Measurements from ENCODE around the gene ZMIZ1.

ZMIZ1 gene

DNA sequence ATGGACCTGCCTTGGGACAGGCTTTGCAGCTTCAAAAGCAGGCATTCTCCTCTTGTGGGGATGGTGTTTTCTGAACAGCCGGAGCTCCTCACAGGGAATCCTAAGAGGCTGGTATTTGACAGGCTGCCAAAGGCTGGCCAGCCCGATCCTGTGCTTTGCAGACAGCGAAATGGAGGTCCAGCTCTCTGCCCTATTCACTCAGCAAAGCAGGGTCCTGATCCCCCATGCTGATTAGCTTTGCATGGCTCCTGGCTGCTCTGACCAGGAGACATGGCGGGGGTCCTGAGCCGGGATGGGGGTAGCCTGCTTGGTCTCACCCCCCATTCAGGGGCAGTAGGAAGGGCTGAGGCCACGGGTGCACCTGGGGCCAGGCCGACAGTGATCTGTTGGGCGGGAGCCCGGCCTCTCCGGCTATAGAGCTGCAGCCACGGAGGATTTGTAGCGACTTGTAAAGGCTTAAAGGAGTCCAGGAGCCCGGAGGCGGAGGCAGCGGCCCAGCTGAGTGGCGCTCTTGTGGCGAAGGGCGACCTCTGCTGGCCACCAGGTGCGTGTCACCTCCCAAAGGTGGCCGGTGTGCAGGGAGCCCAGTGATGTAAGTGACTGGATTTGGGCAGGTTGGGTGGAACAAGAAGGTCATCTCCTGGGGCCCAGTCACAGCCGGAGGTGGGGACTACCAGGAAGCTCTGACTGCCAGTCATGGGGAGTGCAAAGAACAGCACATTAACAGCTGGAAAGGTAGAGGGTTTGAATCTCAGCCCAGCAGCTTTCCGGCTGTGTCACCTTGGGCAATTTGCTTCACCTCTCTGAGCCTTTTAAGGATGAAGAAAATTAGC, 126.5 kb downstream of the ZMIZ1 start:
- DNase-seq, result peak; percentile 80

- DNase-seq, result peak; percentile 71
Observed at GRCh38 chr10:79196470-79197461, 128.0 kb downstream of the ZMIZ1 start.

- no peak for DNase-seq
Observed at GRCh38 chr10:79197558-79197957, 128.8 kb downstream of the ZMIZ1 start.

- no peak for DNase-seq
Observed at GRCh38 chr10:79200346-79200745, 131.6 kb downstream of the ZMIZ1 start.

DNA sequence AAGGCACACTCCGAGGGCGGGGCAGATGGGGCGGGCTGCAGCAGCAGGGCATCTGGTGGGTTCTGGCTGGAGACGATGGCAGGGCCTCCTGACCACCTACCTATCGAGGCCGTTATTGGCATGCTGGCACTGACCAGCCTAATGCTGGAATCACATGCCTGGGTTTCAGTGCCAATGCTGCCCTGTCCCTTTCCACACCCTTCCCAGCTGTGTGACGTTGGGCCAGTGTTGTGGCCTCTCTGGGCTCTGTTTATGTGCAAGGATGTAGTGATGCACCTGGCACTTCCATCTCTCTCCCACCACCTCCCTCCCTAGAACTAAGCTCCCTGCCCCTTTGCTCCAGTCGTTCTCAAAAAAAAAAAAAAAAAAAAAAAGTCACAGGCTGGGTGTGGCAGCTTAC, 132.9 kb downstream of the ZMIZ1 start:
- DNase-seq, result no peak

- DNase-seq, result peak; percentile 52
Observed at GRCh38 chr10:79202188-79203013, 133.6 kb downstream of the ZMIZ1 start.

DNA sequence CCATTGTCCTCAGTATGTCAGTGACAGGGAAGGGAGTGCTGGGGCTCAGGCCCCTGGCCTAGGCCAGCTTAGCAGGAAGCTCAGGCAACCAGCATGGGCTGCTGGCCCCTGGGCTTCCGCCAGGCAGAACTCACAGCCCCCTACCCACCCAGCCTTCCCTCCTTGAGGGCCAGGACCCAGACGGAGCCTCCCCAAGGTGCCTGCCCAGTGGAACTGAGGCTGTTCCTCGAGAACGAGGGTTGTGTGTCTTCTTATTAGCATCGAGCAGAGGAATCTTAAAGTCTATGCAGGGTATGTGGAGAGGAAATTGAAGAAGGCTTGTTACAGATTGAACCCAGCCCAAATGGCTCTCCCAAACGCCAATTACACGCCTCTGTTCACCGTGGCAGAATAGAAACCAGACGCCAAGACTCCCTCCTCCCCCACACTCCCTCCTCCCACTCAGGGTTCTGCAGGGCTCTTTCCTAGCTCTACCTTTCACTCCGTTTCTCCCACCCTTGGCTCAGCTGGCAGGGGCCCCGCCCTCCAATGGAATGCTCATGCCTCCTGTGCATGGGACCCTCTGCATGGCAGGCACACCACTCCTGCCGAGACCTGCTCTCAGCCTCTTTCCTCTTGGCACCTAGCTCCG, 134.4 kb downstream of the ZMIZ1 start:
- no peak for DNase-seq

DNA sequence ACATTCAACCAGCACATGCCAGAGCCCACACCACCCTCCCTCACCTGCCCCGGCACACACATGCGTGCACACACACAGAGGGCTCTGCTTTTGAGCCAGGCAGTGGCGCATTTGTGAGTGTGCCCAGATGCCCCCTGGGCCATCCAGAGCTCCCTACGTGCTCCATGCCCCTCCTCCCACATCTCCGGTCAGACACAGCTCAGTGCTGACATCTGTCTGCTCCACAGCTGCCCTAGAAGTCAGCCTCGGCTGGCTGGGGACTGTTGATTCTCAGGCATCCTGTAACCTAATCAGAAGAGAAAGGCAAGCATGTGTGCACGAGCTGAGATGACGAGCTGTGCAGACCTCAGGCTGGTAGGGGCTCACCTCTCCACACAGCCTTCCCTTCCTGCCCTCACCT, 135.1 kb downstream of the ZMIZ1 start:
- no peak for DNase-seq

DNA sequence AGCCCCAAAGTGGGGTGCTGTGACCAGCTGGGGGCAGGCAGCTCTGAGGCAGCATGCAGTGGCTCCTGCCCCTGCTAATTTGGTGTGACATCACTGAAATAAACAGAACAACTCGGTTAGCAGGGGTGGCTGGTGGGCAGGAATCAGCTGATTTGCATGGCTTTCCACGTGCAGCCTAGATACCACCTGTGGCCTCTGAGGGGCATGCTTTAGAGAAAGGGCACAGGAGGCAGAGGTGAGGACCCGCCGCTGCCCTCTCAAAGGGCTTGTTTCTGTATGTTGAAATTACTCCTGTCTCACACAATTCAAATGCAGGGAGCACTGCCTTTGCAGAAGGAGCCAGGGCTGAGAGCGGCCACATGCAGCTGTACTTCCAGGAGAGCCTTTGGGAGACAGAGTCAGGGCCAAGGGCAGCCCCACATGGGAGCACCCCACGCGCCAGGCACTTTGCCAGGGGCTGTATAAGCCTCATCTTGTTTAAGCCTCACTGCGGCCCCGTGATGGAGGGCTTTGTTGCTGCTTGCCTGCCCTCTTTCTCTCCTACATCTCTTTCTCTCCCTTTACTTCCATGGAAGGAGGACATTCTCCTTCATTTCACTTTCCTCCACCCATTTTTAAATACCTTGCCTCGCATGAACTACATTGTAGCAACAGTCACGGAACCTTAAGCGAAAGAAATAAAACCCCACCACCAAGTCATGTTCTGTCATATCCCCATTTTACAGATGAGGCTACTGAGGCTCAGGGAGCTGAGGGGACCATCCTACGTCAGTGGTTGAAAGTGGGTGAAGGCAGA, 137.7 kb downstream of the ZMIZ1 start:
- no peak for DNase-seq

GRCh38 chr10:79207096-79207357, 138.3 kb downstream of the ZMIZ1 start:
- DNase-seq, result no peak

GRCh38 chr10:79207726-79208125, 139.0 kb downstream of the ZMIZ1 start:
- no peak for DNase-seq

DNA sequence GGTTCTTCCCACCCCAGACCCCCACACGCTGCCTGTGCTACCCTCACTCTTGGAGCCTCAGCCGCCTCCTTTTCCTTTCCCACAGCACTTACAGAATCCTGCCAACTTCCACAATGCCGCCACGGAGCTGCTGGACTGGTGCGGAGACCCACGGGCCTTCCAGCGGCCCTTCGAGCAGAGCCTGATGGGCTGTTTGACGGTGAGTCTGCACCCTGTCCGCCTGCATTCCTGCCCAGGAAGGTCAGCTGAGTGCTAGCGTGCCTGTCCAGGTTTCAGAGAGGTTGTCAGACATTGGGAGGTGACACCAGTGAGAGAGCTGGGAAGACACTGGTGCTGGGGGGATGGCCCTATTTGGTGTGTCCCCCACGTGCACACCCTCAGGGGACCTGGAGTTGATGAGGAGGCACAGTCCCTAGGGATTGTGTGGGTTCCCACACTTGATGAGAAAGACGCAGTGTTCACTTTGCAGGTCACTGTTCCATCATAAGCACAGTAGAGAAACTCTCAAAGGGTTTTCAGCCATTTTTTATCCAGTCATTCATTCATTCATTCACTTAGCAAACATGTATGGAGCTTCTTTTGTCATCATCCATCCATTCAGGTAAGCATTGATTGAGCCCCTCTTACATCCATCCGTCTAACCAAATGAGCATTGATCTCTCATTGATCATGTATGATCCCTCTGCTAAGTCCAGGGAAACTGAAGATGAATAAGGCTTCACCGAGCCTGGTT, 139.7 kb downstream of the ZMIZ1 start:
- no peak for DNase-seq

DNA sequence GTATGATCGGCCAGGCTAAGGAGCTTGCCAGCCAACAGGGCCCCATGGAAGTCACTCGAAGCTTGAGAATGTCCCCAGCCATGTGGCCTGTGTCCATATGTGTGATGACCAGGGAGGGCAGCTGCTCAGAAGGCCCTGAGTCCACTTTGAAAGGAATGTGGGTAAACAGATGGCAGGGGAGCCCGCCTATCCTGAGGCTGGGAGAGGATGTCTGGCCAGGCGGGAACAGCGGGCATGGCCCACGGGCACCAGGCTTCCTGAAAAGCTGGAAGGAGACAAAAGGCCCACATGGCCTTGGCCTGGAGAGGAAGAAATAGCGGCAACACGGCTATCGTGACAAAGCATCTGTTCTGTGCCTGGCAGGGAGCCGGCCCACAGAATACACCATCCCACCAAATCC, 140.6 kb downstream of the ZMIZ1 start:
- DNase-seq, result no peak

DNA sequence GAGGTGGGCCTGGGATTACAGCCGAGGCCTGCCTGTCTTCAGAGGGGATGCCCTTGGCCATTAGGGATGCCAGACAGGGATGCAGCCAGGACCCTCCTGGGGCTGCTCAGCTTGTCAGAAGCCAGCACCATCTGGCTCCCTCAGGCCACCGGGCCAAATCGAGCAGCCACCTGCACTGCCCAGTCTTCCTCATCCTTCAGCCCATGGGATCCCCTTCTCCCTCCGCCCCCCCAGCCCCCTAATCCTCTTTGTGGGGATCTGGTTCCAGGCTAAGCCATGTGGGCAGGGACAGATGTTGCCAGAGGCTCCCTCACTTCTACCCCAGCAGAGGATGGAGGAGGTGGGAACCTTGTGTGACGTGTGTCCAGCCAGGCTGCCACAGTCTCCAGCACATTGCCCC, 141.1 kb downstream of the ZMIZ1 start:
- DNase-seq, result no peak

GRCh38 chr10:79210672-79211071, 141.9 kb downstream of the ZMIZ1 start:
- no peak for DNase-seq

- no peak for DNase-seq
Observed at GRCh38 chr10:79211616-79212015, 142.8 kb downstream of the ZMIZ1 start.

- DNase-seq, result no peak
Observed at GRCh38 chr10:79215531-79215930, 146.8 kb downstream of the ZMIZ1 start.

GRCh38 chr10:79219322-79219957, 150.7 kb downstream of the ZMIZ1 start:
- DNase-seq, result no peak

GRCh38 chr10:79220307-79220706, 151.5 kb downstream of the ZMIZ1 start:
- no peak for DNase-seq

Measured in activated CD4-positive, alpha-beta T cell treated with anti-CD3 and anti-CD28 coated beads, Interleukin-2, amount 50 U/mL, for 16 hours (primary cell).